Ovary (tissue), 3 donors: ENCODE measurements around the gene DIPK1C.

Source experiments
- EP300 ChIP-seq: sonication (generic); formaldehyde crosslinking; IDR thresholded peaks from one replicate; pipeline ENCODE4 v1.6.1; 2017; ENCODE audit warnings: antibody characterized with exemption
- POLR2A ChIP-seq: fragments of 450-650 bp; IDR thresholded peaks from one replicate; pipeline ENCODE4 v1.6.1; 2017; ENCODE audit warnings: antibody characterized with exemption, mild to moderate bottlenecking, moderate library complexity
- TF ChIP-seq, protein P1 (sequence below), 3 donors: fragments of 450-650 bp in 2 of 3; fragments of 200-600 bp in 1 of 3; IDR thresholded peaks; one replicate each; pipeline versions ENCODE4 v1.5.1 to v1.8.0; 2016 to 2022; ENCODE audit warnings: antibody characterized with exemption in 3 of 3, mild to moderate bottlenecking in 1 of 3
- donor health status: DM: no; HTN: no; CAD: no.

DNA sequence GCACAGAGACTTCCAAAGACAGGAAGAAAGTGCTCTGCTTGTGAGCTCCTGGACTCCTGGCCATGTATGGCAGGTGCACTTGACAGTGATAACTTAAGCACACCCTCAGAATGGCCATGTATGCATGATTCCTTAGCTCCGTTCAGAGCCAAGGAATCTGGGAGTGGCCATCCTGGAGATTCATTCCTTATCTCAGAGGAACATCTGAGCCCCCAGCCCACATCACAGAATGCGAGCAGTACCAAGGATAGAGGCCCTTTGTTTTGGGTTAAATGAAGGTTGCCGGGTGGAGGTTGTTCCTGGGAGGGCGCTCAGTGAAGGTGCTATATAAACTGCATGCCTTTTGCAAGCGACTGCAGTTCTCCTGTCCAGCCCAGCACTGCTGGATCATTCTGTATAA is 26.9 kb downstream of the DIPK1C start:
- TF ChIP-seq, protein P1, sequence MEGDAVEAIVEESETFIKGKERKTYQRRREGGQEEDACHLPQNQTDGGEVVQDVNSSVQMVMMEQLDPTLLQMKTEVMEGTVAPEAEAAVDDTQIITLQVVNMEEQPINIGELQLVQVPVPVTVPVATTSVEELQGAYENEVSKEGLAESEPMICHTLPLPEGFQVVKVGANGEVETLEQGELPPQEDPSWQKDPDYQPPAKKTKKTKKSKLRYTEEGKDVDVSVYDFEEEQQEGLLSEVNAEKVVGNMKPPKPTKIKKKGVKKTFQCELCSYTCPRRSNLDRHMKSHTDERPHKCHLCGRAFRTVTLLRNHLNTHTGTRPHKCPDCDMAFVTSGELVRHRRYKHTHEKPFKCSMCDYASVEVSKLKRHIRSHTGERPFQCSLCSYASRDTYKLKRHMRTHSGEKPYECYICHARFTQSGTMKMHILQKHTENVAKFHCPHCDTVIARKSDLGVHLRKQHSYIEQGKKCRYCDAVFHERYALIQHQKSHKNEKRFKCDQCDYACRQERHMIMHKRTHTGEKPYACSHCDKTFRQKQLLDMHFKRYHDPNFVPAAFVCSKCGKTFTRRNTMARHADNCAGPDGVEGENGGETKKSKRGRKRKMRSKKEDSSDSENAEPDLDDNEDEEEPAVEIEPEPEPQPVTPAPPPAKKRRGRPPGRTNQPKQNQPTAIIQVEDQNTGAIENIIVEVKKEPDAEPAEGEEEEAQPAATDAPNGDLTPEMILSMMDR (IDR thresholded peaks at IDR 0.05) = no peak
- TF ChIP-seq EP300 (no peak), POLR2A (no peak)
